BLaER1 (cell line): ENCODE results near the gene APRT.
A peak's percentile ranks its signal among the peaks of the same experiment; 100 is the strongest.

Experiments
- H3K27ac ChIP-seq: shearing (Covaris generic); formaldehyde crosslinking; 2 replicates; pipeline ENCODE4 v1.8.1; 2022
- H3K27me3 ChIP-seq: shearing (Covaris generic); formaldehyde crosslinking; 2 replicates; pipeline ENCODE4 v1.8.1; 2022
- H3K36me3 ChIP-seq: shearing (Covaris generic); formaldehyde crosslinking; 2 replicates; pipeline ENCODE4 v1.8.1; 2022
- H3K4me1 ChIP-seq: shearing (Covaris generic); formaldehyde crosslinking; 2 replicates; pipeline ENCODE4 v1.8.1; 2022
- H3K4me2 ChIP-seq: shearing (Covaris generic); formaldehyde crosslinking; 2 replicates; pipeline ENCODE4 v1.8.1; 2022
- H3K4me3 ChIP-seq: shearing (Covaris generic); formaldehyde crosslinking; 2 replicates; pipeline ENCODE4 v1.8.1; 2022
- H3K9ac ChIP-seq: shearing (Covaris generic); formaldehyde crosslinking; 2 replicates; pipeline ENCODE4 v1.8.1; 2022
- H3K9me3 ChIP-seq: shearing (Covaris generic); formaldehyde crosslinking; 2 replicates; pipeline ENCODE4 v1.8.1; 2022
- H4K20me1 ChIP-seq: shearing (Covaris generic); formaldehyde crosslinking; 2 replicates; pipeline ENCODE4 v1.8.1; 2022
- Cebpa-rat ChIP-seq: shearing (Covaris generic); IDR thresholded peaks from 2 replicates; pipeline ENCODE4 v1.8.1; 2022

APRT gene

GRCh38 chr16:88810166-88810911, 1.4 kb downstream of the APRT start:
- TF ChIP-seq Cebpa-rat: no peak

DNA sequence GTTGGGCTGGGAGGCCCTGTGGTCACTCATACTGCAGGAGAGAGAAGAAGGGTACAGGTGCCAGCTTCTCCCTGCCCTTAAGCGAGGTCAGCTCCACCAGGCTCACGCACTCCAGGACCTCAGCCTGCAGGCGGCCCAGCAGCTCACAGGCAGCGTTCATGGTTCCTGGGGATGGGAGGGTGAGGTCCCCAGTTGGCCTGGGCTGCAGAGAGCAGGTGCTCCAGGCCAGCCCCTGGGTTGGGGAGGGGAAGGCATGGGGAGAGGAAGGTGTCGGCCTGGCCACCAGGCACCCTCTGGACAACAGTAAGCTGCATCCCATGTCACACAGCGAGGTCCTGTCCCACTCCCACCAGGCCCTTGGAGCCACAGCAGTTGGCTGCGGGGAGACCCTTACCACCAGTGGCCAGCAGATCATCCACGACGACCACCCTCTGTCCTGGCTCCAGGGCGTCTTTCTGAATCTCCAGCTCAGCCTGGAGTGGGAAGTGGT, 2.0 kb downstream of the APRT start:
- TF ChIP-seq Cebpa-rat: no peak
- Histone ChIP-seq H3K4me3 (peak overlapping the region; percentile 72), H3K4me2 (peak overlapping the region; percentile 89), H3K4me1 (peaks cover 67% of the 10 kb centered on the region), H3K27ac (peak overlapping the region; percentile 99), H3K9ac (peak overlapping the region; percentile 97), H3K27me3 (no peaks in the 10 kb centered on the region), H3K36me3 (peaks cover 54% of the 10 kb centered on the region), H4K20me1 (peaks cover 66% of the 10 kb centered on the region), H3K9me3 (peaks cover 4% of the 10 kb centered on the region; the same call in 1 of the 2 replicates)

More at GRCh38 chr16:88810166-88810911, 1.4 kb downstream of the APRT start:
- peaks cover 4% of the 10 kb centered on the region; the same call in 1 of the 2 replicates for H3K9me3 ChIP-seq
- peaks cover 63% of the 10 kb centered on the region for H4K20me1 ChIP-seq
- peak overlapping the region; percentile 72 for H3K4me3 ChIP-seq
- peaks cover 61% of the 10 kb centered on the region for H3K4me1 ChIP-seq
- no peaks in the 10 kb centered on the region for H3K27me3 ChIP-seq
- H3K4me2 ChIP-seq: peak overlapping the region; percentile 89
- H3K9ac ChIP-seq: peak overlapping the region; percentile 97
- H3K27ac ChIP-seq: peak overlapping the region; percentile 99
- H3K36me3 ChIP-seq: peaks cover 50% of the 10 kb centered on the region

DNA sequence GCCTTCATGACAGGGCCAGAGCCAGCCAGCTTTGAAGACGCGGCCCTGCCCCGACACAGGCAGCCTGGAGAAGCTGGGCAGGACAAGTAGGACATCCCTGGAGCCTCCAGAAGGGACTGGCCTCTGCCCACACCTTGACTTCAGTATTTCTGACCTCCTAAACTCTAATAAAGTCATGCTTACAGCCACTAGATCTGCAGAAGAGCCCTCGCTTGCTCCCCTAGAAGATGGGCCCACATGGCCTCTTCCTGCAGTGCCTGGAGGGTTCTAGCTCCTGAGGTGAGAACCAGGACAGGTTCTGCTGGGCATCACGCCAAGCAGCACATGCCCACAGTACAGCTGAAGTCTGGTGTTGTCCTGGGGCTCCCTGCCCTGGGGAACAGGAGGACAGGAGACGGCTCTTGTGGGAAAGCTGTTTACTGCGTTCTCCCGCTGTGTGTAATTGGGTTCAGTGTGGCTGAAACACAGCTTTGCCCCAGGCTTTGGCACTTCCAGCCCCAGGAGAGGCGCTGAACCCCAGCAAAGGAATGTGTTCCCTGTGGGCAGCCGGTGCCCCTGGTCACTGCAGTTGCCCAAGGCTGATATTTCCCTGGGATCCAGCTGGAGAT, 2.6 kb downstream of the APRT start:
- H3K27ac ChIP-seq: peak overlapping the region; percentile 99
- no peak overlapping the region for H3K4me3 ChIP-seq

GRCh38 chr16:88807626-88808453, 3.9 kb downstream of the APRT start:
- Histone ChIP-seq H3K4me3 (no peak overlapping the region), H4K20me1 (peaks cover 72% of the 10 kb centered on the region), H3K4me2 (peak overlapping the region; percentile 12; the same call in 1 of the 2 replicates), H3K4me1 (peaks cover 73% of the 10 kb centered on the region), H3K27me3 (no peaks in the 10 kb centered on the region), H3K27ac (no peak overlapping the region; the same call in 1 of the 2 replicates), H3K9me3 (peaks cover 4% of the 10 kb centered on the region; the same call in 1 of the 2 replicates), H3K9ac (no peak overlapping the region), H3K36me3 (peaks cover 54% of the 10 kb centered on the region)
- TF ChIP-seq Cebpa-rat: no peak

More for the DNA sequence above, 2.6 kb downstream of the APRT start:
- Histone ChIP-seq H3K9ac (peak overlapping the region; percentile 97; the same call in 1 of the 2 replicates), H4K20me1 (peaks cover 71% of the 10 kb centered on the region), H3K4me1 (peaks cover 73% of the 10 kb centered on the region), H3K27me3 (no peaks in the 10 kb centered on the region), H3K36me3 (peaks cover 54% of the 10 kb centered on the region), H3K4me2 (peak overlapping the region; percentile 89), H3K9me3 (peaks cover 4% of the 10 kb centered on the region; the same call in 1 of the 2 replicates)
- no peak for TF ChIP-seq Cebpa-rat

DNA sequence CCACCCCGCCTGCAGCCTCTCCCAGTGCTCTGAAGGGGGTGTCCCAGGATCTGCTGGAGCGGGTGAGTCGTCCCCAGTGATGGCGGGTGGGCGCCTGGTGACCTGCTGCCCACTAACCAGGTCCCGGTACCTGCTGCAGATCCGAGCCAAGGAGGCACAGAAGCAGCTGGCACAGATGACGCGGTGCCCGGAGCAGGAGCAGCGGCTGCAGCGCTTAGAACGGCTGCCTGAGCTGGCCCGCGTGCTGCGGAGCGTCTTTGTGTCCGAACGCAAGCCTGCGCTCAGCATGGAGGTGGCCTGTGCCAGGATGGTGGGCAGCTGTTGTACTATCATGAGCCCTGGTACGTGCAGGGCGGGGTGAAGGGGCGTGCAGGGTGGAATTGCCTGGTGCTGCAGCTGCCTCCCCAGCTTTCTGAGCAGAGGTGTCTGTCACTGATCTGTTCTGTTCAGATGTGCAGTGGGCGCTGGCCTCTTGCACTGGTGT, 4.5 kb downstream of the APRT start:
- peaks cover 1% of the 10 kb centered on the region; the same call in 1 of the 2 replicates for H3K9me3 ChIP-seq
- H4K20me1 ChIP-seq: peaks cover 72% of the 10 kb centered on the region
- no peak overlapping the region for H3K27ac ChIP-seq
- no peaks in the 10 kb centered on the region for H3K27me3 ChIP-seq
- H3K9ac ChIP-seq: no peak overlapping the region
- H3K4me1 ChIP-seq: peaks cover 73% of the 10 kb centered on the region
- peaks cover 54% of the 10 kb centered on the region for H3K36me3 ChIP-seq
- H3K4me3 ChIP-seq: no peak overlapping the region
- no peak overlapping the region for H3K4me2 ChIP-seq
- no peak for TF ChIP-seq Cebpa-rat

GRCh38 chr16:88806491-88807111, 5.1 kb downstream of the APRT start:
- no peak overlapping the region for H3K27ac ChIP-seq
- H3K36me3 ChIP-seq: peaks cover 54% of the 10 kb centered on the region
- H3K4me2 ChIP-seq: peak overlapping the region; percentile 90; the same call in 1 of the 2 replicates
- H3K4me1 ChIP-seq: peaks cover 76% of the 10 kb centered on the region
- H3K9ac ChIP-seq: 0 out of 2 replicates have a peak overlapping the region, but pooled peaks have one; percentile 15
- no peak overlapping the region for H3K4me3 ChIP-seq
- H3K27me3 ChIP-seq: no peaks in the 10 kb centered on the region
- TF ChIP-seq Cebpa-rat: no peak
- H4K20me1 ChIP-seq: peaks cover 72% of the 10 kb centered on the region
- no peaks in the 10 kb centered on the region for H3K9me3 ChIP-seq

- Histone ChIP-seq H3K4me3 (no peak overlapping the region), H3K9me3 (no peaks in the 10 kb centered on the region), H3K36me3 (peaks cover 54% of the 10 kb centered on the region), H3K4me1 (peaks cover 83% of the 10 kb centered on the region), H3K4me2 (peak overlapping the region; percentile 90), H4K20me1 (peaks cover 69% of the 10 kb centered on the region), H3K27me3 (no peaks in the 10 kb centered on the region), H3K27ac (0 out of 2 replicates have a peak overlapping the region, but pooled peaks have one; percentile 22), H3K9ac (peak overlapping the region; percentile 96; the same call in 1 of the 2 replicates)
- no peak for TF ChIP-seq Cebpa-rat
Measured at GRCh38 chr16:88805887-88806393, 5.8 kb downstream of the APRT start.

DNA sequence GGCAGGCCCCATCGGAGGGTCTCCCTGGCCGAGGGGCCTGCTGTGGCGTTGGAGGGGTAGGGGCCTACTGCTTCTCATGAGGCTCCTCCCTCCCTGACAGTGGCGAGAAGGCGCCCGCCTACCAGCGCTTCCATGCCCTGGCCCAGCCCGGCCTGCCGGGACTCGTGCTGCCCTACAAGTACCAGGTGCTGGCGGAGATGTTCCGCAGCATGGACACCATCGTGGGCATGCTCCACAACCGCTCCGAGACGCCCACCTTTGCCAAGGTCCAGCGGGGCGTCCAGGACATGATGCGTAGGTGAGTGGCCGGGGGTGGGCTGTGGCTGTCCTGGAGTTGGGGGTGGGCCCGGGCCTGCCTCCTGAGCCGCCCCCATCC, 6.4 kb downstream of the APRT start:
- Histone ChIP-seq H3K36me3 (peaks cover 54% of the 10 kb centered on the region), H3K27me3 (no peaks in the 10 kb centered on the region), H3K4me3 (peak overlapping the region; percentile 79), H3K4me1 (peaks cover 84% of the 10 kb centered on the region), H4K20me1 (peaks cover 63% of the 10 kb centered on the region), H3K27ac (peak overlapping the region; percentile 98), H3K9ac (peak overlapping the region; percentile 96), H3K4me2 (peak overlapping the region; percentile 90), H3K9me3 (no peaks in the 10 kb centered on the region)
- no peak for TF ChIP-seq Cebpa-rat
